Testis (tissue), 2 donors: ENCODE data around the gene PRKACG.

Experiments used
- CTCF ChIP-seq, 3 experiments: fragments of 450-650 bp in 2 of 3; fragments of 200-600 bp in 1 of 3; sonication (generic) in 1 of 3; IDR thresholded peaks; one replicate each; pipeline ENCODE4 v1.5.1; 2016 to 2019; ENCODE audit warnings: antibody characterized with exemption in 3 of 3, mild to moderate bottlenecking in 2 of 3, moderate library complexity in 1 of 3
- POLR2A ChIP-seq: fragments of 450-650 bp; IDR thresholded peaks from one replicate; pipeline ENCODE4 v1.6.1; 2017; ENCODE audit warnings: antibody characterized with exemption, mild to moderate bottlenecking, moderate library complexity

DNA sequence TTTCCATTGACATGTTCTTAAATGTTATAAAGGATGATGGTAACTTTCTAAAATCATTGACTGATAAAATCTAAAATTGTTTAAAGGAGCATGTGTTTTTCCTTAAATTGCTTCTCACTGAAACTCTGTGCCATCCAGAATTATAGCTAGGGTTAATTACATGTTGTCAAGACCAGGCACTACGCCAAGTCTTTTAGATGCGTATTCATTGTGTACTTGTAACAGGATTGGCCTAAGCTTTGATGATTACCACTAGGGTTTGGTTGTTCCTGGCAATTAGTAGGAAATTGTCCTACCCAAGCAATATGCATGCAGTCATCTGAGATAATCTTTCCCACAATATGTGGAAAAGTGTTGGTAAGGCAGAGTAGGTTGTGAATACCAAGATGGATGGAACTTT lies 43.8 kb downstream of the PRKACG start:
- TF ChIP-seq POLR2A (no peak), CTCF (IDR thresholded peaks at IDR 0.05) (no peak)
